NOMO-1 (cell line): Measurements from ENCODE around the gene LRRC10B.
A peak's percentile ranks its signal among the peaks of the same experiment; 100 is the strongest.

Experiments
- DNase-seq, 2 experiments: peaks; one replicate each; lab custom pipeline; 2025; ENCODE audit not compliant: unreplicated experiment in 2 of 2; lab: John Stamatoyannopoulos, UW

LRRC10B gene

DNA sequence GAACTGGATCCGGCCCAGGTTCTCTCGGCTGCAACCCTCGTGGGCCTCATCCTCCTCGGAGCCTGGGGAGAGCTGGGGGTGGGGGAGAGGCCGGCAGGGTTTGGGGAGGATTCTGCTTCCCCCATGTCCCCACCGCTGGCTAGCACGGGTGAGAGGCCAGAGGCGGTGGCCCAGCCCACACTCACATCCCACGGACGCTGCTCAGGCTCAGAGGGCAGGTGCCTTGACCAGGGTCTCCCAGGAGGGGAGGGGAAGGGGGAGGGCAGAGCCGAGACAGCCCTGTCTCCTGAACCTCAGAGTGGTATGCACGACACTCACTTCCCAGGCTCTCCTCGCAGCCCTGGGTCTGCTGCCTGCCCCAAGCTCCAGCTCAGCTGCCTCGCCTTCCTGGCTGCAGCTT, 19.6 kb downstream of the LRRC10B start:
- DNase-seq, result no peak

DNA sequence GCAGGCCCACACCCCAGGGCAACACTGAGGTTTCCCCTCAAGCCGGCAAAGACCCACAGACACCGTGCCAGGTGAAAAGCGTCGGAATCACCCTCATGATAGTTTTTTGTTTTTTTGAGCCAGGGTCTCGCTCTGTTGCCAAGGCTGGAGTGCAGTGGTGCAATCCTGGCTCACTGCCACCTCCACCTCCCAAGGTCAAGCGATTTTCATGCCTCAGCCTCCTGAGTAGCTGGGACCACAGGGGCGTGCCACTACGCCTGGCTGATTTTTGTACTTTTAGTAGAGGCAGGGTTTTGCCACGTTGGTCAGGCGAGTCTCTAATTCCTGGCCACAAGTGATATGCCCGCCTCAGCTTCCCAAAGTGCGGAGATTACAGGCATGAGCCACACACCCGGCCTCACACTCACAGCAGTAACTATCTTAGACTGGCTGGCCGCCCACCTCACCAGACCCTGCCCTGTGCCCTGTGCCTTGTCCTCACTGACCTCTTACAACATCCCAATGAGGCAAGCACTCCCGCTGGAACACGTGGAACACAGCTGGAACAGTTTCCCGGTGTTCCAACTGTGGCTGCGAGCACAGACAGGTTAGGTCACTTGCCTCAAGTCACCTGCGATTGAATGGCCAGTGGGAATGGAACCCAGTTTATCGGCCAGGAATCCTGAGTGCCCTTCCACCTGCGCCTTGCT, 21.1 kb downstream of the LRRC10B start:
- no peak for DNase-seq

DNA sequence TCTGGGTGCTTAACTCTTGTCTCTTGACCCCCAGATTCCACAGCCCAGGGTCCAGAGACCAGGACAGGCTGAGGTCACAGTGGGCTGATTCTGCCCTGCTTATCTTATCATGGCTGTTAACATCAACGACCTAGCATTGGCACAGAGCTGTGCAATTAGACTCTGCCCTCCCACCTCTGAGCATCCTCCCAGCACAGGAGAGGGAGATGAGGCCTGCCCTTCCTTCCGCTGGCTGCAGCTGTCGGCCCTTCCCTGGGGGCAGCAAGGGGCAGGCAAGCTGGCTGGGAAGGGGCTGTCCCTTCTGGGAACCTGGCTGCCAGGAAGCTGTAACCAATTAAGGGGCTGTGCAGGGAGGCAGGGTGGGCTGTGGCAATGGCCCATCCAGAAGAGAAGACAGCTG, 22.5 kb downstream of the LRRC10B start:
- DNase-seq, result no peak

DNA sequence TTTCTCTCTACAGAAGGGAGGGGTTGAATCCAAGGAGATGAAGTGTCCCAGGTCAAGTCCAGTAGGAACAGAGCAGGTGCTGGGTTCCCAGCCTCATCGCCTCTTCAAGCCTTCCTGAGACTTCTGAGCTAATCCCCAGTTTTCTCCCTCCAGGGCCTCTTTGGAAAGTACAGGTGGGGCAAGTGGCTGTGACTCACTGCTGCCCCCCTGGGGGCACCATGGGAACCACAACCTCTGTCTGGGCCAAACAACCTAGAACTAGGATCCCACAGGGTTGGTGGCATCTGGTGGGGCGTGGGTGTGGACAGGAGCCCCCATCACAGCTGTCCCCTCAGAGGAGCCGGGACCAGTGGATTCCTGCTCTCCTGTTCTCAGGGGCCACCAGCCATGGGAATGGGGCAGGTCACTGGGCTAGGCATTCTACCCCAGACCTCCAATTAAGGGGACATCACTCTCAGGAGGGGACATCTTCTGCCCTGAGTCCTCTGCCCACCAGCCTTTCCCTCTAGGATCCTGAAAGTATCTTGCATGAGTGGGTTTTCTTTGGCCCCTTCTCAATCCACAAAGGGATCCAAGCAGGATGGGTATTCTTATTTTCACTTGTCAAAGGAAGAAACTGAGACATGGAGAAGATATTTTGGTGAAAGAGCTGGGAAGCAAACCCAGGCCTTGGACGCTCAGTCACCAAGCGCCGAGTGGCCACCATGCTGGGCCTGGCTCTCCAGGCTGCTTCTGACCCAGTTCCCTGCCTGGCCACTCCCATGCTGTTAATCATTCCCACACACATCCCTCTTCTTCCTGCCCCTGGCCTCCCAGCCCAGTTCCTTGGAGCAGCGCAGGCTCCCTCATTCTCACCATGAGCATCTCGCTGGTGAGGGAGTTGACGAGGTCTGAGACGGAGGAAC, 23.8 kb downstream of the LRRC10B start:
- DNase-seq, result peak; percentile 13 to 14

DNA sequence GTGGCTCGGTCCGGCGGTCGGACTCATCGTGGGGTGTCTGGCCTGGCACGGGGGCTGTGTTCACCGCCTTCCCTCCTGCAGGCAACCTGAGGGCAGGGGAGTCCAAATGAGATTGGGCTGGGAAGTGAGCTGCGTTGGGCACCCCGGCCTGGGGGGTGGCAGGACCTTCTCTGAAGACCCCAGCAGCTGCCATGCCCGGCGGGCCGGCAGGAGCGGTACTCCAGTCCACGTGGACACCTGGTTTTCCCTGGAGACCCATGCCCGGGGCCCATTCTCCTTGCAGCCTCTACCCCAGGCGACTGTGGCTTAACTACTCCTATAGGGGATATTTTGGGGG, 24.5 kb downstream of the LRRC10B start:
- DNase-seq, result no peak

GRCh38 chr11:61533401-61533800, 24.9 kb downstream of the LRRC10B start:
- no peak for DNase-seq

GRCh38 chr11:61534025-61534932, 25.7 kb downstream of the LRRC10B start:
- DNase-seq, result no peak

GRCh38 chr11:61534933-61535839, 26.6 kb downstream of the LRRC10B start:
- no peak for DNase-seq

- no peak for DNase-seq
Measured at GRCh38 chr11:61535998-61536675, 27.6 kb downstream of the LRRC10B start.

DNA sequence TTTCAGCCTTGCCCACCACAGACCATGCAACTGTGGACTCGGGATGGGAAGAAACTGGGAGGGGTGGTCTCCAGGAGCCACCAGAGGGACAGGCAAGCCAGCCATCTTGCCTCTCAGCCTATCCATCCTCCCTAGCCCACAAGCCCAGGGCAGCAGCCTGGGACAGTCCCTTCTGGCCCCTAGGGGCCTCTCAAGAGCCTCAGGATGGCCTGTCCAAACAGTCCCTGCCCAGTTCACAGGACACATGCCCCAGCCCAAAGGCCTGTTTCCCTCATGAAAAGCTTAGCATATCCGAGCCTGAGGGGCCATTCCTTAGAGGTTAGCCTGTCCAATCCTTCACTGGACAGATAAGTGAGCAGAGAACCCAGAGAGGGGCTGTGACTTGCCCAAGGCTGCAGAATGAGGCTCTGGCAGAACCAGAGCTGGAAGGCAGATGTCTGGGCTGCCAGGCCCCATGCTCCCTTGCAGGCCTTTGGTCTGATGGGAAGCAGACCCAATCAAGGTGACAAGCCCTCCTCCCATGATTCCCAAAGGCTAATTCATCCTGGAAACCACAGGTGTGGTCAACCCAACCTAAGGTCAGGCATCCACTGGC, 28.2 kb downstream of the LRRC10B start:
- no peak for DNase-seq

DNA sequence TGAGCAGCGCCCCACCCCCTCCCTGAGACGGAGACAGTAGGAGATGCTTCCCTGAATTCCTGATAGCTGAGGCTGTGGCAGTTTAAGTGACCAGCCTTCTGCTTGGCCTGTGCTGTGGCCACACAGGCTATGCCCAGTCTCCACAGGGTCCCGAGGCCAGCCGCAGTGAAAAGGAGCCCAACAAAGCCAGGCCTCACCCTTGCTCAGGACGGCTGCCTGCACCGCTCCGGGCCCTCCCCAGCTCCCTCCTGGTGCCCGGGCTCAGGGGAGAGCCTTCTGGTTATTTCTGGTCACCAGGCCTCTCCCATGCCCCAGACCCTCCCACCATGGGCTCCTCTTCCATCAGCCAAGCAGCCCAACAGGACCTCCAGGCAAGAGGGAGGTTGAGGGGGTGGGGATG, 28.8 kb downstream of the LRRC10B start:
- no peak for DNase-seq

- no peak for DNase-seq
Measured at GRCh38 chr11:61538636-61538961, 30.1 kb downstream of the LRRC10B start.

- DNase-seq, result no peak
Measured at GRCh38 chr11:61539006-61539405, 30.5 kb downstream of the LRRC10B start.

DNA sequence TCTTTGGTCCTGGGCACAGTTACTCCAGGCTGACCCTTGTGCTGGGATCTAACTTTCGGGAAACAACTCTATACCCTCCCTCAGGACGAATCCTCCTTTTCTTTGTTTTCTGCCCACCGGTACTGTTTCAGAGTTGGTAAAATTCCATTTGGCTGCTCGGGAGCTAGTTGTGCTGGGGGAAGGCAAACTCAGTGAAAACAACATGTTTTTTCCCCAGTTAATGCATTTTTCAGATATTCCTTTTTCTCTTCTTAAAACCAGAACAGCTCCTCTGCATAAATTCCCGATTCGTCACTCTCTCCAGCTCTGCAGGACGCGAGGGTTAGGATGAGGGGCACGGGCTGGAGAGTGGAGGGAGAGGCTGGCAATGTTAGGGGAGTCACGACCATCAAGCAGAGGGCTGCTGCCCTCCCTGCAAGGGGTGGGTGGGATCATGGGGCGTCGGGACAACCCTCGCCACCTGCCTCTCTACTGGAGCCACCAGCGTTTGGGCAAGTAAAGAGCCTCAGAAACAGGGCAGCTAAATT, 31.3 kb downstream of the LRRC10B start:
- no peak for DNase-seq

GRCh38 chr11:61540528-61540927, 32.0 kb downstream of the LRRC10B start:
- no peak for DNase-seq

GRCh38 chr11:61541598-61541997, 33.0 kb downstream of the LRRC10B start:
- peak; percentile 35 to 44 for DNase-seq

DNA sequence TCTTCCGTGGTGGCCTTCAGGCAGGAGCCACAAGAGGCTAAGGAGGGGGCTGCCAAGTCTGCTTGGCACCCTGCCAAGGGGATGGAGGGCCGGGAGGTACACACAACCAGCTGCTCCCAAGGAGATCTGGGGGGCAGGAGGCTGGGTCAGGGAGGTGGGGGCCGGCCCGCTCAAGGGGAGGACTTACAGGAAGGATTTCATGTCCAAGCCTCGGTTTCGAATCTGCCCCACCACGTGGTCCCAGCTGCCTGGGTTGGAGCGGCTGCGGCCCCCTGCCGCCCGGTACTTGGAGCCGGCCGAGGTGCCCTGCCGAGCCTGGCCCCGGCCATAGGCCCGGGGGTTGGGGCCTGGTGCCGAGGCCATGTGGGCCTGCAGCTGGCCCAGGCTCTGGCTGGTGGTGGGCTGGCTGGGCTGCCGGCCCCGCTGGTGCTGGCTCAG, 33.5 kb downstream of the LRRC10B start:
- DNase-seq, result no peak

DNA sequence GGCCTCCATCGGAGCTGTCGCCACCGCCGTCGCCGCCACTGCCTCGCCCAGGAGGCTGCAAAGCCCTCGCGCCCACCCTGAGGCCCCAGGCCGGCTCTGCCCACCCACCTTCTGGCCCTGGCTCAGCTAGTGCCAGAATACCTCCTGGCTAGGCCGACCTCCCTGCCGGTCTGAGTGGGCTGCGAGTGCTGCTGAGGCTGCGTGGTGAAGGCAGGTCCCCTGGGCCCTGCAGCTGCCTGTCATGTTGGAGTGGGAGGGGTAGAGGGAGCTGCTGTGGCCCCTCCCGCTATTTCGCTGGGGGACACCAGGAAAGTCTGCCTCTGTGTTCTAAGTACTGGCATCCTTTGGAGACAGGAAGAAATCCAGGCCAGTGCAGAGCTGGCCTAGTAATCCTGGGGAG, 34.2 kb downstream of the LRRC10B start:
- no peak for DNase-seq
